ENCODE measurements around the gene DTYMK.
A peak's percentile ranks its signal among the peaks of the same experiment; 100 is the strongest.
"Not testable (repeated sequence)": the region's sequence is repeated elsewhere in the genome, so short reads cannot be mapped to it uniquely, and the experiment has no call there.

The DTYMK gene

GRCh38 chr2:241686650-241687425 is at the start of gene DTYMK:
TSS of gene DTYMK (minus strand) at chr2:241686815. CDS start at chr2:241686783, 32 bp downstream.
- peak; percentile 75 to 83 for DNase-seq

- DNase-seq, result no peak
Measured at GRCh38 chr2:241736111-241736510, 49.5 kb upstream of the DTYMK start.

- peak; percentile 29 to 55 for DNase-seq
Measured at GRCh38 chr2:241734467-241735208, 48.0 kb upstream of the DTYMK start, which contains the start of gene D2HGDH. TSS of gene D2HGDH (plus strand) at chr2:241734630. CDS start at chr2:241735225, 595 bp downstream.

- DNase-seq, result no peak
Measured at GRCh38 chr2:241734208-241734466, 47.5 kb upstream of the DTYMK start.

- no peak for DNase-seq
Measured at GRCh38 chr2:241733391-241734207, 47.0 kb upstream of the DTYMK start.

GRCh38 chr2:241732513-241733186 is 46.0 kb upstream of the DTYMK start:
- not testable (repeated sequence) for DNase-seq

- DNase-seq, result no peak
Measured at GRCh38 chr2:241730671-241731293, 44.2 kb upstream of the DTYMK start.

GRCh38 chr2:241729868-241730267 is 43.3 kb upstream of the DTYMK start:
- no peak for DNase-seq

- no peak for DNase-seq
Measured at GRCh38 chr2:241728627-241729026, 42.0 kb upstream of the DTYMK start.

GRCh38 chr2:241728000-241728399 is 41.4 kb upstream of the DTYMK start:
- no peak for DNase-seq

GRCh38 chr2:241726459-241726858 is 39.8 kb upstream of the DTYMK start:
- no peak for DNase-seq

- no peak for DNase-seq
Measured at GRCh38 chr2:241724975-241725870, 38.6 kb upstream of the DTYMK start.

GRCh38 chr2:241724259-241724974 is 37.8 kb upstream of the DTYMK start:
- no peak for DNase-seq

- no peak for DNase-seq
Measured at GRCh38 chr2:241722896-241723454, 36.4 kb upstream of the DTYMK start.

- DNase-seq, result no peak
Measured at GRCh38 chr2:241721852-241722251, 35.2 kb upstream of the DTYMK start.

GRCh38 chr2:241720560-241720959 is 33.9 kb upstream of the DTYMK start:
- no peak for DNase-seq

GRCh38 chr2:241720099-241720498 is 33.5 kb upstream of the DTYMK start:
- DNase-seq, result no peak

- no peak for DNase-seq
Measured at GRCh38 chr2:241719093-241719492, 32.5 kb upstream of the DTYMK start.

- no peak for DNase-seq
Measured at GRCh38 chr2:241708879-241709278, 22.3 kb upstream of the DTYMK start.

GRCh38 chr2:241706537-241706936 is 19.9 kb upstream of the DTYMK start:
- no peak for DNase-seq
